HTR-8/SVneo (cell line): ENCODE measurements around the gene TSHZ2.

Experiments
- DNase-seq: peaks from one replicate; pipeline ENCODE4 v3.0.0; 2011; ENCODE audit warnings: low spot score, mixed read lengths; ENCODE audit not compliant: insufficient read length
- FAIRE-seq: peaks from 2 replicates; lab custom pipeline; 2011; peaks lifted over from hg19 to GRCh38; lab: Jason Lieb, UNC

TSHZ2 gene

GRCh38 chr20:53148771-53149147, 176.6 kb downstream of the TSHZ2 start:
- DNase-seq (no peak), FAIRE-seq (no peak)

GRCh38 chr20:53149148-53149889, 177.2 kb downstream of the TSHZ2 start:
- no peak for DNase-seq

GRCh38 chr20:53149890-53150205, 177.7 kb downstream of the TSHZ2 start:
- FAIRE-seq (no peak), DNase-seq (no peak)

More at GRCh38 chr20:53149148-53149889, 177.2 kb downstream of the TSHZ2 start:
- peak; percentile 69 for FAIRE-seq

- FAIRE-seq (no peak), DNase-seq (no peak)
These were observed 178.4 kb downstream of the TSHZ2 start for GRCh38 chr20:53150532-53150931.

GRCh38 chr20:53152228-53152627, 180.1 kb downstream of the TSHZ2 start:
- FAIRE-seq (peak; percentile 20), DNase-seq (no peak)

- FAIRE-seq (no peak), DNase-seq (no peak)
These were observed 182.4 kb downstream of the TSHZ2 start for GRCh38 chr20:53154540-53154939.

- no peak for DNase-seq
- FAIRE-seq, result peak; percentile 66
These were observed 185.6 kb downstream of the TSHZ2 start for GRCh38 chr20:53157443-53158408.

- FAIRE-seq, result peak; percentile 60
- DNase-seq, result no peak
These were observed 187.0 kb downstream of the TSHZ2 start for GRCh38 chr20:53159160-53159559.

- no peak for DNase-seq
- FAIRE-seq, result peak; percentile 13
These were observed 188.9 kb downstream of the TSHZ2 start for GRCh38 chr20:53161073-53161472.

GRCh38 chr20:53161473-53161872, 189.3 kb downstream of the TSHZ2 start:
- peak; percentile 4 for FAIRE-seq
- no peak for DNase-seq

- peak; percentile 92 for FAIRE-seq
These were observed 190.2 kb downstream of the TSHZ2 start for GRCh38 chr20:53162251-53162835.

GRCh38 chr20:53163486-53163885, 191.3 kb downstream of the TSHZ2 start:
- FAIRE-seq (no peak), DNase-seq (no peak)

More at GRCh38 chr20:53162251-53162835, 190.2 kb downstream of the TSHZ2 start:
- DNase-seq, result peak; percentile 78

- FAIRE-seq (no peak), DNase-seq (no peak)
These were observed 191.9 kb downstream of the TSHZ2 start for GRCh38 chr20:53164072-53164471.

- DNase-seq (no peak), FAIRE-seq (peak; percentile 73)
These were observed 193.3 kb downstream of the TSHZ2 start for GRCh38 chr20:53165452-53165851.

GRCh38 chr20:53168491-53168890, 196.3 kb downstream of the TSHZ2 start:
- DNase-seq (no peak), FAIRE-seq (peak; percentile 74)

- FAIRE-seq, result no peak
- DNase-seq, result no peak
These were observed 198.0 kb downstream of the TSHZ2 start for GRCh38 chr20:53170196-53170595.

GRCh38 chr20:53171065-53171464, 198.9 kb downstream of the TSHZ2 start:
- DNase-seq (no peak), FAIRE-seq (peak; percentile 51)

GRCh38 chr20:53174454-53174853, 202.3 kb downstream of the TSHZ2 start:
- no peak for FAIRE-seq
- no peak for DNase-seq

GRCh38 chr20:53175135-53175780, 203.1 kb downstream of the TSHZ2 start:
- FAIRE-seq, result no peak

GRCh38 chr20:53176134-53176533, 204.0 kb downstream of the TSHZ2 start:
- no peak for DNase-seq
- FAIRE-seq, result peak; percentile 66

More at GRCh38 chr20:53175135-53175780, 203.1 kb downstream of the TSHZ2 start:
- no peak for DNase-seq
